GM23338 (cell line): Measurements from ENCODE around the gene RXFP3. TPM values are rescaled to one million over a fixed set of nuclear protein-coding genes. Genes with fewer than 3 reads are reported as not detected.

Experiments used
- ATAC-seq: fragments of 200-7000 bp; cut with Tn5 transposase; 3 replicates; pipeline ENCODE4 v1.9.1; 2020
- DNase-seq: peaks from one replicate; pipeline ENCODE4 v3.0.0-alpha.2; 2015; ENCODE audit warnings: low spot score
- H2AFZ ChIP-seq: fragments of 200-600 bp; sonication (generic); 2 replicates; pipeline ENCODE4 v1.8.0; 2016; ENCODE audit warnings: antibody characterized with exemption, mild to moderate bottlenecking, moderate library complexity
- H3F3A ChIP-seq: fragments of 200-600 bp; sonication (generic); replicated peaks from 2 replicates; pipeline ENCODE4 v1.8.0; 2017; ENCODE audit warnings: antibody characterized with exemption, mixed run types, low read depth
- H3K27ac ChIP-seq: fragments of 200-600 bp; sonication (generic); 2 replicates; pipeline ENCODE4 v1.6.1; 2016; ENCODE audit warnings: low read depth
- H3K27me3 ChIP-seq: fragments of 200-600 bp; sonication (generic); 2 replicates; pipeline ENCODE4 v1.8.0; 2016; ENCODE audit warnings: mild to moderate bottlenecking, mixed run types, moderate library complexity; ENCODE audit not compliant: insufficient read depth
- H3K36me3 ChIP-seq: fragments of 200-600 bp; sonication (generic); 2 replicates; pipeline ENCODE4 v1.8.0; 2016; ENCODE audit warnings: mild to moderate bottlenecking; ENCODE audit not compliant: insufficient read depth
- H3K4me1 ChIP-seq: fragments of 200-600 bp; sonication (generic); 2 replicates; pipeline ENCODE4 v1.8.0; 2016; ENCODE audit warnings: mild to moderate bottlenecking, moderate library complexity; ENCODE audit not compliant: insufficient read depth
- H3K4me2 ChIP-seq: fragments of 200-600 bp; sonication (generic); 2 replicates; pipeline ENCODE4 v1.7.1; 2017; ENCODE audit warnings: mixed run types
- H3K4me3 ChIP-seq: fragments of 200-600 bp; sonication (generic); 2 replicates; pipeline ENCODE4 v1.6.1; 2016; ENCODE audit warnings: mixed run types
- H3K79me2 ChIP-seq: fragments of 200-600 bp; sonication (generic); replicated peaks from 2 replicates; pipeline ENCODE4 v1.8.0; 2017; ENCODE audit warnings: mild to moderate bottlenecking; ENCODE audit not compliant: insufficient read depth
- H3K9me2 ChIP-seq: fragments of 200-600 bp; sonication (generic); 2 replicates; pipeline ENCODE4 v1.8.0; 2017; ENCODE audit not compliant: insufficient read depth
- H4K20me1 ChIP-seq: fragments of 200-600 bp; sonication (generic); replicated peaks from 2 replicates; pipeline ENCODE4 v1.8.0; 2017; ENCODE audit warnings: mild to moderate bottlenecking; ENCODE audit not compliant: insufficient read depth
- H3K27ac Mint-ChIP-seq: 2 replicates; pipeline ENCODE4 v1.8.0; 2020; ENCODE audit warnings: inconsistent platforms, mild to moderate bottlenecking, moderate library complexity, mixed read lengths
- H3K27me3 Mint-ChIP-seq: 3 replicates; pipeline ENCODE4 v1.8.0; 2022; ENCODE audit warnings: low read depth, mild to moderate bottlenecking, moderate library complexity, mixed read lengths, inconsistent platforms; ENCODE audit not compliant: insufficient read depth, poor library complexity
- H3K36me3 Mint-ChIP-seq: 3 replicates; pipeline ENCODE4 v1.8.0; 2021; ENCODE audit warnings: low read depth, mild to moderate bottlenecking, inconsistent platforms, moderate library complexity, mixed read lengths
- H3K4me1 Mint-ChIP-seq: 3 replicates; pipeline ENCODE4 v1.8.0; 2020; ENCODE audit warnings: mild to moderate bottlenecking, inconsistent platforms, mixed read lengths
- H3K4me3 Mint-ChIP-seq: 3 replicates; pipeline ENCODE4 v1.8.0; 2021; ENCODE audit warnings: moderate library complexity, mild to moderate bottlenecking, inconsistent platforms, mixed read lengths
- H3K9me3 Mint-ChIP-seq: 3 replicates; pipeline ENCODE4 v1.8.0; 2020; ENCODE audit warnings: moderate library complexity, mild to moderate bottlenecking, inconsistent platforms, mixed read lengths
- CREB1 ChIP-seq: fragments of 250-450 bp; sonication (Bioruptor Pico); IDR thresholded peaks from 2 replicates; pipeline ENCODE4 v1.5.0; 2020; ENCODE audit warnings: low read depth, mild to moderate bottlenecking, moderate library complexity
- EZH2 ChIP-seq: fragments of 200-600 bp; sonication (generic); IDR thresholded peaks from one replicate; pipeline ENCODE4 v1.8.0; 2017; ENCODE audit warnings: antibody characterized with exemption, mild to moderate bottlenecking, low read depth; ENCODE audit not compliant: unreplicated experiment
- EZH2phosphoT487 ChIP-seq: fragments of 200-600 bp; sonication (generic); IDR thresholded peaks from one replicate; pipeline ENCODE4 v1.8.1; 2018; ENCODE audit warnings: antibody characterized with exemption; ENCODE audit not compliant: unreplicated experiment
- JUNB ChIP-seq: IDR thresholded peaks from one replicate; pipeline ENCODE4 v1.6.1; 2016; ENCODE audit warnings: antibody characterized with exemption; ENCODE audit not compliant: unreplicated experiment
- NANOG ChIP-seq: IDR thresholded peaks from 2 replicates; pipeline ENCODE4 v1.6.1; 2016; ENCODE audit warnings: antibody characterized with exemption, borderline replicate concordance
- POLR2AphosphoS5 ChIP-seq: IDR thresholded peaks from 2 replicates; pipeline ENCODE4 v1.6.1; 2016; ENCODE audit warnings: antibody characterized with exemption, low read depth
- STAT1 ChIP-seq: IDR thresholded peaks from one replicate; pipeline ENCODE4 v1.6.1; 2016; ENCODE audit warnings: antibody characterized with exemption; ENCODE audit not compliant: unreplicated experiment
- ZNF114 ChIP-seq: fragments of 250-450 bp; sonication (Bioruptor Pico); IDR thresholded peaks from 2 replicates; pipeline ENCODE4 v1.5.0; 2020; ENCODE audit warnings: mild to moderate bottlenecking, moderate library complexity
- ZNF331 ChIP-seq: fragments of 250-450 bp; sonication (Bioruptor Pico); IDR thresholded peaks from 2 replicates; pipeline ENCODE4 v1.5.0; 2020; ENCODE audit warnings: low read depth, mild to moderate bottlenecking, moderate library complexity
- polyA plus RNA-seq: library from polyadenylated mRNA; unstranded; fragments of >200 nt; fragmentation: Nextera tagmentation; extraction: Ambion mirVana; gene quantifications from 2 replicates; pipeline ENCODE4 v1.2.1, GENCODE V29; 2016
- total RNA-seq: library from RNA; depleted of rRNA; stranded (reverse); fragments of >200 nt; shearing (Covaris generic); gene quantifications from 2 replicates; pipeline ENCODE4 v1.2.3, GENCODE V29; 2014
- TF ChIP-seq, protein P1 (sequence below): fragments of 250-450 bp; sonication (Bioruptor Pico); IDR thresholded peaks from 2 replicates; pipeline ENCODE4 v1.5.0; 2020; ENCODE audit warnings: mild to moderate bottlenecking, moderate library complexity
- TF ChIP-seq, protein P2 (sequence below): IDR thresholded peaks from one replicate; pipeline ENCODE4 v1.6.1; 2018; ENCODE audit warnings: antibody characterized with exemption; ENCODE audit not compliant: unreplicated experiment
- TF ChIP-seq, protein P3 (sequence below): IDR thresholded peaks from 2 replicates; pipeline ENCODE4 v1.6.1; 2016; ENCODE audit warnings: antibody characterized with exemption
- TF ChIP-seq, protein P4 (sequence below), 2 experiments: fragments of 200-600 bp in 1 of 2; sonication (generic) in 1 of 2; conservative IDR thresholded peaks; 2 replicates each; pipeline versions ENCODE4 v1.5.1 to v1.6.1; 2016 to 2017; ENCODE audit warnings: antibody characterized with exemption in 2 of 2, low read depth in 2 of 2, mild to moderate bottlenecking in 2 of 2, moderate library complexity in 1 of 2

Gene RXFP3
- total and polyA plus RNA-seq, 2 experiments from 2014 or later: not detected

DNA sequence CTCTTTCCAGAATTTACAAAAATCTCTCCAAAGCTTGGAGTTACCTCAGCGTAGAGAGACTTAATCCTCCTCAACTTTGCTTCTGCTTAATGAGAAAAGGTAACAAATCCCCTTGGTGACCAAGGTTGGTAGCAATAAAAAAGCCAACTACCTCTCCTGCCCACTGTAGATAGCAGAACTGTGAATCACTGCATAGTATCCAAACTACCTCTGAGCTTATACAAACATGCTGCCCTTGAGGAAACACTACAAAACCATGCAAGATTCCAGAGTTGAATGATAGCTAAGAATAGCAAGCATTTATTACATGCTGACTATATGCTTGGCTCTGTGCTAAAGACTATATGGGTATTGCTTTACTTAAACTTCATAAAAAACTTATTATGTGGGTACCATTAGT, 41.6 kb upstream of the RXFP3 start:
- H3K36me3 Mint-ChIP-seq: no peaks in the 10 kb centered on the region; the same call in 1 of the 3 replicates
- ATAC-seq: no peak
- Histone ChIP-seq H3K27me3 (peaks cover 7% of the 10 kb centered on the region), H3K9me2 (0 out of 2 replicates have a peak, but pooled peaks cover 12% of the 10 kb centered on the region), H3K79me2 (peaks cover 13% of the 10 kb centered on the region), H2AFZ (no peak overlapping the region), H3F3A (peaks cover 8% of the 10 kb centered on the region; the same call in 1 of the 2 replicates), H3K27ac (no peak overlapping the region), H4K20me1 (no peaks in the 10 kb centered on the region), H3K4me2 (no peak overlapping the region), H3K4me1 (peaks cover 27% of the 10 kb centered on the region), H3K4me3 (no peak overlapping the region), H3K36me3 (no peaks in the 10 kb centered on the region)
- TF ChIP-seq POLR2AphosphoS5 (no peak), EZH2 (no peak), ZNF114 (CRISPR knock-in tag) (no peak), JUNB (no peak), EZH2phosphoT487 (no peak), NANOG (no peak), CREB1 (no peak), ZNF331 (CRISPR knock-in tag) (no peak), STAT1 (no peak)
- TF ChIP-seq, protein P1, sequence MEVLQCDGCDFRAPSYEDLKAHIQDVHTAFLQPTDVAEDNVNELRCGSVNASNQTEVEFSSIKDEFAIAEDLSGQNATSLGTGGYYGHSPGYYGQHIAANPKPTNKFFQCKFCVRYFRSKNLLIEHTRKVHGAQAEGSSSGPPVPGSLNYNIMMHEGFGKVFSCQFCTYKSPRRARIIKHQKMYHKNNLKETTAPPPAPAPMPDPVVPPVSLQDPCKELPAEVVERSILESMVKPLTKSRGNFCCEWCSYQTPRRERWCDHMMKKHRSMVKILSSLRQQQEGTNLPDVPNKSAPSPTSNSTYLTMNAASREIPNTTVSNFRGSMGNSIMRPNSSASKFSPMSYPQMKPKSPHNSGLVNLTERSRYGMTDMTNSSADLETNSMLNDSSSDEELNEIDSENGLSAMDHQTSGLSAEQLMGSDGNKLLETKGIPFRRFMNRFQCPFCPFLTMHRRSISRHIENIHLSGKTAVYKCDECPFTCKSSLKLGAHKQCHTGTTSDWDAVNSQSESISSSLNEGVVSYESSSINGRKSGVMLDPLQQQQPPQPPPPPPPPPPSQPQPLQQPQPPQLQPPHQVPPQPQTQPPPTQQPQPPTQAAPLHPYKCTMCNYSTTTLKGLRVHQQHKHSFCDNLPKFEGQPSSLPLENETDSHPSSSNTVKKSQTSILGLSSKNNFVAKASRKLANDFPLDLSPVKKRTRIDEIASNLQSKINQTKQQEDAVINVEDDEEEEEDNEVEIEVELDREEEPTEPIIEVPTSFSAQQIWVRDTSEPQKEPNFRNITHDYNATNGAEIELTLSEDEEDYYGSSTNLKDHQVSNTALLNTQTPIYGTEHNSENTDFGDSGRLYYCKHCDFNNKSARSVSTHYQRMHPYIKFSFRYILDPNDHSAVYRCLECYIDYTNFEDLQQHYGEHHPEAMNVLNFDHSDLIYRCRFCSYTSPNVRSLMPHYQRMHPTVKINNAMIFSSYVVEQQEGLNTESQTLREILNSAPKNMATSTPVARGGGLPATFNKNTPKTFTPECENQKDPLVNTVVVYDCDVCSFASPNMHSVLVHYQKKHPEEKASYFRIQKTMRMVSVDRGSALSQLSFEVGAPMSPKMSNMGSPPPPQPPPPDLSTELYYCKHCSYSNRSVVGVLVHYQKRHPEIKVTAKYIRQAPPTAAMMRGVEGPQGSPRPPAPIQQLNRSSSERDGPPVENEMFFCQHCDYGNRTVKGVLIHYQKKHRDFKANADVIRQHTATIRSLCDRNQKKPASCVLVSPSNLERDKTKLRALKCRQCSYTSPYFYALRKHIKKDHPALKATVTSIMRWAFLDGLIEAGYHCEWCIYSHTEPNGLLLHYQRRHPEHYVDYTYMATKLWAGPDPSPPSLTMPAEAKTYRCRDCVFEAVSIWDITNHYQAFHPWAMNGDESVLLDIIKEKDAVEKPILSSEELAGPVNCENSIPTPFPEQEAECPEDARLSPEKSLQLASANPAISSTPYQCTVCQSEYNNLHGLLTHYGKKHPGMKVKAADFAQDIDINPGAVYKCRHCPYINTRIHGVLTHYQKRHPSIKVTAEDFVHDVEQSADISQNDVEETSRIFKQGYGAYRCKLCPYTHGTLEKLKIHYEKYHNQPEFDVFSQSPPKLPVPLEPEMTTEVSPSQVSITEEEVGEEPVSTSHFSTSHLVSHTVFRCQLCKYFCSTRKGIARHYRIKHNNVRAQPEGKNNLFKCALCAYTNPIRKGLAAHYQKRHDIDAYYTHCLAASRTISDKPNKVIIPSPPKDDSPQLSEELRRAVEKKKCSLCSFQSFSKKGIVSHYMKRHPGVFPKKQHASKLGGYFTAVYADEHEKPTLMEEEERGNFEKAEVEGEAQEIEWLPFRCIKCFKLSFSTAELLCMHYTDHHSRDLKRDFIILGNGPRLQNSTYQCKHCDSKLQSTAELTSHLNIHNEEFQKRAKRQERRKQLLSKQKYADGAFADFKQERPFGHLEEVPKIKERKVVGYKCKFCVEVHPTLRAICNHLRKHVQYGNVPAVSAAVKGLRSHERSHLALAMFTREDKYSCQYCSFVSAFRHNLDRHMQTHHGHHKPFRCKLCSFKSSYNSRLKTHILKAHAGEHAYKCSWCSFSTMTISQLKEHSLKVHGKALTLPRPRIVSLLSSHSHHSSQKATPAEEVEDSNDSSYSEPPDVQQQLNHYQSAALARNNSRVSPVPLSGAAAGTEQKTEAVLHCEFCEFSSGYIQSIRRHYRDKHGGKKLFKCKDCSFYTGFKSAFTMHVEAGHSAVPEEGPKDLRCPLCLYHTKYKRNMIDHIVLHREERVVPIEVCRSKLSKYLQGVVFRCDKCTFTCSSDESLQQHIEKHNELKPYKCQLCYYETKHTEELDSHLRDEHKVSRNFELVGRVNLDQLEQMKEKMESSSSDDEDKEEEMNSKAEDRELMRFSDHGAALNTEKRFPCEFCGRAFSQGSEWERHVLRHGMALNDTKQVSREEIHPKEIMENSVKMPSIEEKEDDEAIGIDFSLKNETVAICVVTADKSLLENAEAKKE (CRISPR knock-in tag): no peak
- TF ChIP-seq, protein P2, sequence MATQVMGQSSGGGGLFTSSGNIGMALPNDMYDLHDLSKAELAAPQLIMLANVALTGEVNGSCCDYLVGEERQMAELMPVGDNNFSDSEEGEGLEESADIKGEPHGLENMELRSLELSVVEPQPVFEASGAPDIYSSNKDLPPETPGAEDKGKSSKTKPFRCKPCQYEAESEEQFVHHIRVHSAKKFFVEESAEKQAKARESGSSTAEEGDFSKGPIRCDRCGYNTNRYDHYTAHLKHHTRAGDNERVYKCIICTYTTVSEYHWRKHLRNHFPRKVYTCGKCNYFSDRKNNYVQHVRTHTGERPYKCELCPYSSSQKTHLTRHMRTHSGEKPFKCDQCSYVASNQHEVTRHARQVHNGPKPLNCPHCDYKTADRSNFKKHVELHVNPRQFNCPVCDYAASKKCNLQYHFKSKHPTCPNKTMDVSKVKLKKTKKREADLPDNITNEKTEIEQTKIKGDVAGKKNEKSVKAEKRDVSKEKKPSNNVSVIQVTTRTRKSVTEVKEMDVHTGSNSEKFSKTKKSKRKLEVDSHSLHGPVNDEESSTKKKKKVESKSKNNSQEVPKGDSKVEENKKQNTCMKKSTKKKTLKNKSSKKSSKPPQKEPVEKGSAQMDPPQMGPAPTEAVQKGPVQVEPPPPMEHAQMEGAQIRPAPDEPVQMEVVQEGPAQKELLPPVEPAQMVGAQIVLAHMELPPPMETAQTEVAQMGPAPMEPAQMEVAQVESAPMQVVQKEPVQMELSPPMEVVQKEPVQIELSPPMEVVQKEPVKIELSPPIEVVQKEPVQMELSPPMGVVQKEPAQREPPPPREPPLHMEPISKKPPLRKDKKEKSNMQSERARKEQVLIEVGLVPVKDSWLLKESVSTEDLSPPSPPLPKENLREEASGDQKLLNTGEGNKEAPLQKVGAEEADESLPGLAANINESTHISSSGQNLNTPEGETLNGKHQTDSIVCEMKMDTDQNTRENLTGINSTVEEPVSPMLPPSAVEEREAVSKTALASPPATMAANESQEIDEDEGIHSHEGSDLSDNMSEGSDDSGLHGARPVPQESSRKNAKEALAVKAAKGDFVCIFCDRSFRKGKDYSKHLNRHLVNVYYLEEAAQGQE: no peak
- TF ChIP-seq, protein P3, sequence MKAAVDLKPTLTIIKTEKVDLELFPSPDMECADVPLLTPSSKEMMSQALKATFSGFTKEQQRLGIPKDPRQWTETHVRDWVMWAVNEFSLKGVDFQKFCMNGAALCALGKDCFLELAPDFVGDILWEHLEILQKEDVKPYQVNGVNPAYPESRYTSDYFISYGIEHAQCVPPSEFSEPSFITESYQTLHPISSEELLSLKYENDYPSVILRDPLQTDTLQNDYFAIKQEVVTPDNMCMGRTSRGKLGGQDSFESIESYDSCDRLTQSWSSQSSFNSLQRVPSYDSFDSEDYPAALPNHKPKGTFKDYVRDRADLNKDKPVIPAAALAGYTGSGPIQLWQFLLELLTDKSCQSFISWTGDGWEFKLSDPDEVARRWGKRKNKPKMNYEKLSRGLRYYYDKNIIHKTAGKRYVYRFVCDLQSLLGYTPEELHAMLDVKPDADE: no peak
- TF ChIP-seq, protein P4, sequence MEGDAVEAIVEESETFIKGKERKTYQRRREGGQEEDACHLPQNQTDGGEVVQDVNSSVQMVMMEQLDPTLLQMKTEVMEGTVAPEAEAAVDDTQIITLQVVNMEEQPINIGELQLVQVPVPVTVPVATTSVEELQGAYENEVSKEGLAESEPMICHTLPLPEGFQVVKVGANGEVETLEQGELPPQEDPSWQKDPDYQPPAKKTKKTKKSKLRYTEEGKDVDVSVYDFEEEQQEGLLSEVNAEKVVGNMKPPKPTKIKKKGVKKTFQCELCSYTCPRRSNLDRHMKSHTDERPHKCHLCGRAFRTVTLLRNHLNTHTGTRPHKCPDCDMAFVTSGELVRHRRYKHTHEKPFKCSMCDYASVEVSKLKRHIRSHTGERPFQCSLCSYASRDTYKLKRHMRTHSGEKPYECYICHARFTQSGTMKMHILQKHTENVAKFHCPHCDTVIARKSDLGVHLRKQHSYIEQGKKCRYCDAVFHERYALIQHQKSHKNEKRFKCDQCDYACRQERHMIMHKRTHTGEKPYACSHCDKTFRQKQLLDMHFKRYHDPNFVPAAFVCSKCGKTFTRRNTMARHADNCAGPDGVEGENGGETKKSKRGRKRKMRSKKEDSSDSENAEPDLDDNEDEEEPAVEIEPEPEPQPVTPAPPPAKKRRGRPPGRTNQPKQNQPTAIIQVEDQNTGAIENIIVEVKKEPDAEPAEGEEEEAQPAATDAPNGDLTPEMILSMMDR (conservative IDR thresholded peaks at IDR 0.05; ENCODE audit: low read depth in 2 of 2): no peak
- H3K27me3 Mint-ChIP-seq: peaks cover 14% of the 10 kb centered on the region
- H3K4me3 Mint-ChIP-seq: no peak overlapping the region
- H3K27ac Mint-ChIP-seq: no peak overlapping the region
- no peaks in the 10 kb centered on the region for H3K9me3 Mint-ChIP-seq
- no peak for DNase-seq
- H3K4me1 Mint-ChIP-seq: peaks cover 24% of the 10 kb centered on the region
